ENCODE data around the gene TNFRSF4.

The TNFRSF4 gene

DNA sequence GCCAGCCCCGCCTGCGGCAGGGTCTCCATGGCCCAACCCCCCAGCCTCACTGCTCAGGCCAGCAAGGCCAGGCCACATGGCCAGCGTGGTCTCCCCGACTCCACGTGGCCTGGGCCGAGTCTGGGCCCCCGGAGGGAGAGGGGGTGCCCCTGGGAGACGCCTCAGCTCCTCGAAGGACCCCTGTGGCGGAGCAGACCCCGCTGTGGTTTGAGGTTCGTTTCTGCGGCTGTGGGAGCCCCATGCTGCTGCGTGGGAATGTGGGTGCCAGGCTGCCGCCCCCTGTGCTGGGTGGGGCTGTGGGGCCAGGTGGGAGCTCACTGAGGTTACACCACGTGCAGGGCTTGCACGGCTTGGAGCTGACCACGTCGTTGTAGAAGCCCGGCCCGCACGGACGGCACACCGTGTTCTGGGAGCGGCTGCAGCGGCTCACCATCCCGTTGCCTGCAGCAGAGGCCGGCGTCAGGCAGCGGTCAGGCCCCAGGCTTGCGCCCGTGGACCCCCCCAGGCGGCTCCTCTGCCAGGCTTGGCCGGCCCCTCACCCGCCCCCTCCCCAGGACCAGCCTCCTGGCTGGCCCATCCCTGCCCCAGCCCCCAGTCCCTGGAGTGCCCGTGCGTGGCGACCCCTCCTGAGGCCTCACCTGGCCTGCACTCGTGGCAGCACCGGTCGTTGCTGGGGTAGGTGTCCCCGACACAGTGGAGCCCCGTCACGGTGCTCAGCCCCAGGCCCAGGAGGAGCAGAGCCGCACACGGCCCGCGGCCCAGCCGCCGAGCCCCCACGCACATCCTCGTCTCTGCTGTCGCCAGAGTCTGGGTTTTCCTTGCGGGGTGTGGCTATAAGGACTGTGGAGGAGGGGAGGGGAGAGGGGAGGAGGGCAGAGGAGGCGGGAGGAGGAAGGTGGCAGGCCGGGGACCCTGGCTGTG is at the start of gene TNFRSF4:
TSS of gene TNFRSF4 (minus strand) at position 809 of the 921 bp plus-strand sequence. CDS start at position 783, 26 bp downstream.
- H3K9ac ChIP-seq (ENCODE audit: low read depth, low read length): no peak within 1 kb of the TSS
- H3K4me1 ChIP-seq (ENCODE audit: insufficient read depth, low read length): no peaks in the 10 kb centered on the region
- no peaks in the 10 kb centered on the region for H3K9me3 ChIP-seq (ENCODE audit: control insufficient read depth, insufficient read depth, low read length)
- no peaks in the 10 kb centered on the region for H3K36me3 ChIP-seq (ENCODE audit: insufficient read depth, low read length)

DNA sequence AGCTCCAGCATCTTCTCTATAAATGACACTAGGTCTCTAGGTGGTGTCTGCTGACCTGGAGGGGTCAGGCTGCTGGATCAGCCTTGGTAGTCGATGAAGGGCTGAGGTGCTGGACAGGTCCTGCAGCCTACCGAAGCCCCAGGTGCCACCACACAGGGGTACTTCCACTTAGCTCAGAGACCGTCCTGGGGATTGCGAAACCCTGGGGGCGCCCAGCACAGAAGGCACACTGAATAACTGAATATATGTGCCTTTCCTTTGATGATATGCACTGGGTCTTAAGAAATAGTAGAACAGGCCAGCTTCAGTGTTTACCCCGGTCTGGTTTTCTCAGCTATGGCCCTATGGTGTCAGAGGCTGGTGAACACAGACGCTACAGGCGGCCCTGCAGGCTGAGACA is 48.8 kb upstream of the TNFRSF4 start:
- Histone ChIP-seq H3K9me3 (ENCODE audit: control insufficient read depth, insufficient read depth, low read length) (no peaks in the 10 kb centered on the region), H3K36me3 (ENCODE audit: insufficient read depth, low read length) (peaks cover 29% of the 10 kb centered on the region), H3K9ac (ENCODE audit: low read depth, low read length) (no peak overlapping the region), H3K4me1 (ENCODE audit: insufficient read depth, low read length) (peaks cover 6% of the 10 kb centered on the region; the same call in 1 of the 2 replicates)

- Histone ChIP-seq H3K36me3 (ENCODE audit: insufficient read depth, low read length) (peaks cover 23% of the 10 kb centered on the region), H3K9ac (ENCODE audit: low read depth, low read length) (no peak overlapping the region), H3K9me3 (ENCODE audit: control insufficient read depth, insufficient read depth, low read length) (no peaks in the 10 kb centered on the region), H3K4me1 (ENCODE audit: insufficient read depth, low read length) (peaks cover 10% of the 10 kb centered on the region; the same call in 1 of the 2 replicates)
Measured at GRCh38 chr1:1262071-1262470, 48.1 kb upstream of the TNFRSF4 start.

DNA sequence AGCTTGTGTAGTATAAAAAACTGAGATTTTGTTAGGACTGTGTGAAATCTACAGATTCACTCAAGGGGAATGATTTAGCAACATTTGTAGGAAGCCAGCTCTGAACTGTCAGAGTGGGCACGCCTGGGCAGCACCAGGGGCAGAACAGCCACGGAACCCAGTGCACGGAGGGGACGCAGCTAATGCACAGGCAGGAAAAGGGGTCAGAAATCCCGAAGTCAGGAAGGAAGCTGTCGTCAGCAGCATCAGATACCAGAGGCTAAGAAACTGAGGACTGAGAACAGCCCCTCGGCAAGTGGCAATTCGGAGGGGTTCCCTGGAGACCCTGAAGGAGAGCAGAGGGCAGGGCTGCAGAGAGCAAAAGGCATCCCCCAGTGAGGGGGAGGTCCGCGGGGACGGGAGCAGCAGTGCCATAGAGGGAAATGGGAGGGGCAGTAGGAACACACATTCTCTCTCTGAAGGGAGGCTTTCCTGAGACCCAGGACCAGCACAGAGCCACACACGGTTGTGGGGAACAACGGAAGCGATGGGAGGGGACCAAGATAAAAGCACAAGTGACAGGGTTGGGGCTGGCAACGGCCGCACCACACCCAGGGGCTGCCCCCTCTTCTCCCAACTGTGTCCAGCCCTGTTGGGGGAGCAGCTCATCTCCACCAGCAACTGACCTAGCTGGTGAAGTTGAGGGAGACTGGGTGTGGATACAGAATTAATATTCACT is 47.0 kb upstream of the TNFRSF4 start:
- Histone ChIP-seq H3K4me1 (ENCODE audit: insufficient read depth, low read length) (peaks cover 10% of the 10 kb centered on the region; the same call in 1 of the 2 replicates), H3K36me3 (ENCODE audit: insufficient read depth, low read length) (peaks cover 22% of the 10 kb centered on the region), H3K9ac (ENCODE audit: low read depth, low read length) (no peak overlapping the region), H3K9me3 (ENCODE audit: control insufficient read depth, insufficient read depth, low read length) (no peaks in the 10 kb centered on the region)

DNA sequence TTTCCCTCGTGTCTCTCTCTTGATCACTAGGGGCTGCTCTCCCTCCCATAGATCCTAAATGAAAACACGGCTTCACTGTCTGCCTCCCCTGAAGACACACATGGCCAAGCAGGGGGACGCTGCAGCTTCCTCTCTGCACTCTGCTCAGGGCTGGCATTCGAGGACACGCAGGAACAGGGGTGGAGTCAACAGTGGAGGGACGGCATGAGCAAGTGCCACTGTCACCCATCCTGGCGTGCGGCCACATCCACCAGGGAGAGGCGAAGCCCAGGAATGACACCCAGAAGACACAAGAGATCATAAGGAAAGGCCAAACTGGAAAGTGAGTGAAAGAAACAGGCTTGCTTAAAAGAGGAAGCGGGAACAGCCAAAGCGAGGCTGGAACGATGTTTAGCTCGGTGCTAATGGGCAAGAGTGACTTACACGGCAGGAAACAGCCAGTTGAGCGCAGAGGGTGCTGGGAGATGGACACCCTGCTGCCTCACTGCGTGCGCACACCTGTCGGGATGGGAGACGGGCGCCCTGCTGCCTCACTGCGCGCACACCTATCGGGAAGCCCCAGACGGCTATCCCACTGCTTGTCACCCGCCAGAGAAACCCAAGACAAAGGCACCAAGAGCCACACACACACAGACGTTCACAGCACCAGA is 46.1 kb upstream of the TNFRSF4 start:
- peaks cover 24% of the 10 kb centered on the region for H3K36me3 ChIP-seq (ENCODE audit: insufficient read depth, low read length)
- peaks cover 10% of the 10 kb centered on the region; the same call in 1 of the 2 replicates for H3K4me1 ChIP-seq (ENCODE audit: insufficient read depth, low read length)
- H3K9me3 ChIP-seq (ENCODE audit: control insufficient read depth, insufficient read depth, low read length): no peaks in the 10 kb centered on the region

GRCh38 chr1:1259540-1259939 is 45.6 kb upstream of the TNFRSF4 start:
- peaks cover 10% of the 10 kb centered on the region; the same call in 1 of the 2 replicates for H3K4me1 ChIP-seq (ENCODE audit: insufficient read depth, low read length)
- no peaks in the 10 kb centered on the region for H3K9me3 ChIP-seq (ENCODE audit: control insufficient read depth, insufficient read depth, low read length)
- H3K36me3 ChIP-seq (ENCODE audit: insufficient read depth, low read length): peaks cover 29% of the 10 kb centered on the region
- no peak overlapping the region for H3K9ac ChIP-seq (ENCODE audit: low read depth, low read length)

More for the DNA sequence above, 46.1 kb upstream of the TNFRSF4 start:
- H3K9ac ChIP-seq (ENCODE audit: low read depth, low read length): no peak overlapping the region

- no peak overlapping the region for H3K9ac ChIP-seq (ENCODE audit: low read depth, low read length)
- H3K36me3 ChIP-seq (ENCODE audit: insufficient read depth, low read length): peaks cover 29% of the 10 kb centered on the region
Measured at GRCh38 chr1:1259119-1259488, 45.2 kb upstream of the TNFRSF4 start.

DNA sequence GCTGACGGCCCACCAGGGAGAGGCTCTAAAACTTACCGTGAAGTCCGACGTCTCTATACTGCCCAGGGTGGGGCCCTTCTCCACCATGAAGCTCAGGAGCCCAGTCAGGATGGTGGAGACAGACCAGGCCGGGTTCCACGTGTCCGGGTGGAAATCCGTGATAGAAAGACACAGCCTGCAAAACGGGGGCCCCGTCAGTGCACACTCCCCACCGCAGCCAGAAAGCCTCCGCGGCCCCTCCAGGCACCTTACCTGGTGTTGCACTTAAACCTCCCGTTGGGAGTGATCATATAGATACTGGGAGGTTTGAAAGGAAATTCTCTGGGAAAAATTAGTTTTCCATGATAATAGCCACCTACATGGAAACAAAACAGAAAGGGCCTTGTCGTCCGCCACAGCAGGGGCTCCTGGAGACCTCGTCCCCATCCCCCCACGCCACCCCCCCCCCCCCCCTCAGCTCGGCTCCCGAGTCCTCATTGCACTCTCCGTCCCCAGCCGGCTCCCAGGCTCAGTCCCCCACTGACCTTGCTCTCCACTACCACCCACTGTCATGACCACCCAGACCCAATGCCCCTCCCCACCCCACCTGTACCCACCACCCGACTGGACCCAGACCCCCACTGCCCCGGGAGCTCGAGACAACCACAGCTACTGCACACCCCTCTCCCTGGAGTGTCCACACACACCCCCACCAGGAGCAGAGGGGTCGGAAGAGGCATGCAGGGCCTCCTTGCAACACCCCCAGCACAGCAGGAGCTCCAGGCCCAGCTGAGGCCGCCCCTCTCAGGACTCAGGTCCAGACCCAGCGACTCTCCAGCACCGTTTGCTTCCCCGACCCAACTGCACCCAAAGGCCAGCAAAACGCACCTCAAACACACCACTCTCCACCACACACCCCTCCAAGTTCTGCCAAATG is 43.3 kb upstream of the TNFRSF4 start:
- Histone ChIP-seq H3K4me1 (ENCODE audit: insufficient read depth, low read length) (peaks cover 10% of the 10 kb centered on the region; the same call in 1 of the 2 replicates), H3K9me3 (ENCODE audit: control insufficient read depth, insufficient read depth, low read length) (no peaks in the 10 kb centered on the region), H3K36me3 (ENCODE audit: insufficient read depth, low read length) (peaks cover 19% of the 10 kb centered on the region), H3K9ac (ENCODE audit: low read depth, low read length) (no peak overlapping the region)

More at GRCh38 chr1:1259119-1259488, 45.2 kb upstream of the TNFRSF4 start:
- H3K4me1 ChIP-seq (ENCODE audit: insufficient read depth, low read length): peaks cover 10% of the 10 kb centered on the region; the same call in 1 of the 2 replicates
- no peaks in the 10 kb centered on the region for H3K9me3 ChIP-seq (ENCODE audit: control insufficient read depth, insufficient read depth, low read length)

DNA sequence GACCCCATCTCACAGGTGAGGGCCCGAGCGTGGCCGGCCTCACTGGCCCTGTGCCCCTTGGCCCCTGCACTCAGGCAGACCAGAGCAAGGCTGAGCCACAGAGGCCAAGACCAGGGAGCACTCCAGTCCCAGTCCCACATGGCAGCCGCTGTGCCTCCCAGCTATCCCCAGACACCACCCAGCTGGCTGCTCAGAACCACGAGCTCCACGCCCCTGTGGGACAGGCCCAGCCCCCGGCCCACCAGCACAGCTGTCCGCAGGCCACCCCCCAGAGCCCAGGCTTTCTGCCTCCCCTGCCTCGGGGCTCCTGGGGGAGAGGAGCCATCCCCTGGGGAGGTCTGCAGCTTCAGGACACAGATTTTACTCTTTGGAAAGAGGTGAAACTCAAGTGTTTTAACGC is 41.7 kb upstream of the TNFRSF4 start:
- Histone ChIP-seq H3K36me3 (ENCODE audit: insufficient read depth, low read length) (peaks cover 14% of the 10 kb centered on the region), H3K9ac (ENCODE audit: low read depth, low read length) (no peak overlapping the region), H3K4me1 (ENCODE audit: insufficient read depth, low read length) (peaks cover 10% of the 10 kb centered on the region; the same call in 1 of the 2 replicates), H3K9me3 (ENCODE audit: control insufficient read depth, insufficient read depth, low read length) (no peaks in the 10 kb centered on the region)

DNA sequence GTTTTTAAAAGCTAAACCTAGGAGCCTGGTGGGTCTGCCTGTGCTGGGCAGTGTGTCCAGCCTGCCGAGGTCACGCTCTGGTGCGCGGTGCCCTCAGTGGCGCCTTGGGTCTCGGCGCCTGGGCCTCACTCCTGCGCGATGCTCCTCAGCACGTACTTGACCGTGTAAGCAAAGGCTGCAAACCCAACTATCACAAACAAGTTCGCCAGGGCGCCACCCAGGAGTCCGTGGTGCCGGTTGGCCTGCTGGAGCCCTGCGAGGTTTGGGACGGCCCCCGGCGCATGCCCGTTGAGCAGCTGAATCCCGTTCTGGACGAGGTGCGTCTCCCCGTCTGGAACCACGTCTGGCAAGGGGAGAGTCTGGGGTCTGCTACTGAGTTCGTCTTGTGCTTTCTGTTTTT is 41.1 kb upstream of the TNFRSF4 start:
- peaks cover 14% of the 10 kb centered on the region for H3K36me3 ChIP-seq (ENCODE audit: insufficient read depth, low read length)
- H3K4me1 ChIP-seq (ENCODE audit: insufficient read depth, low read length): peaks cover 10% of the 10 kb centered on the region; the same call in 1 of the 2 replicates
- H3K9ac ChIP-seq (ENCODE audit: low read depth, low read length): no peak overlapping the region
- no peaks in the 10 kb centered on the region for H3K9me3 ChIP-seq (ENCODE audit: control insufficient read depth, insufficient read depth, low read length)

- Histone ChIP-seq H3K36me3 (ENCODE audit: insufficient read depth, low read length) (peaks cover 14% of the 10 kb centered on the region), H3K4me1 (ENCODE audit: insufficient read depth, low read length) (peaks cover 10% of the 10 kb centered on the region; the same call in 1 of the 2 replicates), H3K9ac (ENCODE audit: low read depth, low read length) (no peak overlapping the region), H3K9me3 (ENCODE audit: control insufficient read depth, insufficient read depth, low read length) (no peaks in the 10 kb centered on the region)
Measured at GRCh38 chr1:1254667-1254998, 40.7 kb upstream of the TNFRSF4 start.

DNA sequence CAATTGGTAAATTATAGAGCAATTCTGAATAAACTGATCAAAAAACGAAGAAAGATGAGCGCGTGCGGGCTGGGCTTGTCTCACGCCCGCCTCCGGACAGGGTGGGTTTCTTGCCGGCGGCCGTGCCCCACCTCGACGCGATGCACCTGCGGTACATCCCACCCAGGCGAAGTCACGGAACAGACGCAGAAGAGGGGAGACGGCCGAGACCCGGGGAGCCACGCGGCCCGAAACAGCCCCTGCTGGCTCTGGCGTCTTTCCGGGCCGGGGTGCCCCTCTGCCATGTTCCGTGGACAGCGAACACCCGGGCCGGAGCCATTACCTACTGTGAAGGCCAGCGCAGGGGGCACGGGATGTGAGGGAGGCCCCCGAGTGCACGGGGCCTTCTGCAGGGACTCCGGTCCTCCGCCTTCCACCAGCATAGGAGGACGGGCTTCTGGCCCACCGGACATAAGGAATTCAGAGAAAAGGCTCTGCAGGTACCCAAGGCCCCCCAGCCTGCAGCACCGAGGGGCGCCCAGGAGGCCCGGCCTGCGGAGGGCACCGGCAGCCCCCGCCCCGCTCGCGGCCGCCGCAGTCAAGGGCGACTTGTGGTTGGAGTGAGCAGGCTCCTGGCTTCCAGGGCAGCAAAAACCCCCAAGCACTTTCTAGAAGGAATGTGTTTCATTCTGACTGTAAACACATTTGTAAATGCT is 40.2 kb upstream of the TNFRSF4 start:
- Histone ChIP-seq H3K4me1 (ENCODE audit: insufficient read depth, low read length) (peaks cover 10% of the 10 kb centered on the region; the same call in 1 of the 2 replicates), H3K9ac (ENCODE audit: low read depth, low read length) (no peak overlapping the region), H3K9me3 (ENCODE audit: control insufficient read depth, insufficient read depth, low read length) (no peaks in the 10 kb centered on the region), H3K36me3 (ENCODE audit: insufficient read depth, low read length) (peaks cover 12% of the 10 kb centered on the region)

DNA sequence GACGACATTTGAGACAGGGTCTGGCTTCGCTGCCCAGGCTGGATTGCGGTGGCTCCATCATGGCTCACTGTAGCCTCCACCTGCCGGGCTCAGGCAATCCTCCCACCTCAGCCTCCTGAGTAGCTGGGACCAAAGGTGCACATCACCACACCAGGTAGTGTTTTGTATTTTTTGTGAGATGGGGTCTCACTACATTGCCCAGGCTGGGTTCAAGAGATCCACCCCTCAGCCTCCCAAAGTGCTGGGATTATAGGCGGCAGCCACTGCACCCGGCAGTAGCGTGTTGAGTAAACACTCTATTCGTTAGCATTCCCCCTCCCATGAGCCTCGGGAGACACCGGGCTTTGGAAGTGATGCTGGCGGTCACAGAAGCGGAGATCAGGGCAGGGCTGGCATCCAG is 39.4 kb upstream of the TNFRSF4 start:
- Histone ChIP-seq H3K9me3 (ENCODE audit: control insufficient read depth, insufficient read depth, low read length) (no peaks in the 10 kb centered on the region), H3K4me1 (ENCODE audit: insufficient read depth, low read length) (peaks cover 7% of the 10 kb centered on the region; the same call in 1 of the 2 replicates), H3K36me3 (ENCODE audit: insufficient read depth, low read length) (peaks cover 11% of the 10 kb centered on the region), H3K9ac (ENCODE audit: low read depth, low read length) (no peak overlapping the region)

All from ES-I3 (cell line).